GM18861 (cell line): ENCODE results near the gene MYO10.
"Not testable (repeated sequence)": the region's sequence is repeated elsewhere in the genome, so short reads cannot be mapped to it uniquely, and the experiment has no call there.

Experiments
- ATAC-seq: cut with Tn5 transposase; IDR thresholded peaks from one replicate; pipeline ENCODE4 v1.9.1; 2021; ENCODE audit not compliant: unreplicated experiment

Gene MYO10

DNA sequence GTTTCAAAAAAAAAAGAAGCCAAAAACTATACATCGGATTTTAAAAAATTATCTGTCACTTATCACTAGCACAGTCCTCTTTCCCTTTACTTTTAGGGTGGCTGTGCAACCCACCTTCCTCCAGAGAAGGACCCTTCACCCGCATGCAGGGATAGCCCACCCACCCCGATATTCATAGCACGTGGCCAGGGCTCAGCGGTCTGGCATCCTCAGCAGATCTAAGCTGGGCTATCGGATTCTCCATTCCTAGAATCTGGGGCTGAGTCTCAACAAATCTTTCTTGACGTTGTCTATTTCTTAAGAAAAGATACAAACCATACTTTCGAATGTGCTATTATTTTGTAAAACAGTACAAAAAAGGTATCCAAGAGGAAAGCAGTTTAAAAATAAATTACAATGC lies 70.9 kb downstream of the MYO10 start:
- ATAC-seq: no peak

DNA sequence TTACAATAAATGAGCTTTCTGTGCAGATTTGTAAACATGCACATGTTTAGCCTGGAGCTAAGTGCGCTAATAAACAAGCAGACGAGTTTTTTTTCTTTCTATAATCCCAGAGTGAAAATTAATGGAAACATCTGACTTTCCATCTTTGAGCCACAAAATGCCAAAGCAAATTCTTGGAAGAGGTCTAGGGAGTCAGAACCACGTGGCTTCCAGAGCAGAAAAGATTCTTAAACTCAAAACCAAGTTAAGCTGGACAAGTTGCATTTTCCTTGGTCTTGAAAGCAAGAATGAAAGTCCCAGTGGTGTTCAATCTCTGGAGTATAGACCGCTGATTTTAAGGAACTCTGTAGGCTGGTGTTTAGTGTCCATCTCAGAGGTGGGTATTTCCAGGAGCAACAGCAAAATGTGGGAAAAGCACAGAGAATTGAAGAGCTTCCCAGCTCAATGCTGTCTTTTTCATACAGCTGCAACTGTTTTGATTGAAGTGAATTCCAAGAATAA lies 71.4 kb downstream of the MYO10 start:
- no peak for ATAC-seq

DNA sequence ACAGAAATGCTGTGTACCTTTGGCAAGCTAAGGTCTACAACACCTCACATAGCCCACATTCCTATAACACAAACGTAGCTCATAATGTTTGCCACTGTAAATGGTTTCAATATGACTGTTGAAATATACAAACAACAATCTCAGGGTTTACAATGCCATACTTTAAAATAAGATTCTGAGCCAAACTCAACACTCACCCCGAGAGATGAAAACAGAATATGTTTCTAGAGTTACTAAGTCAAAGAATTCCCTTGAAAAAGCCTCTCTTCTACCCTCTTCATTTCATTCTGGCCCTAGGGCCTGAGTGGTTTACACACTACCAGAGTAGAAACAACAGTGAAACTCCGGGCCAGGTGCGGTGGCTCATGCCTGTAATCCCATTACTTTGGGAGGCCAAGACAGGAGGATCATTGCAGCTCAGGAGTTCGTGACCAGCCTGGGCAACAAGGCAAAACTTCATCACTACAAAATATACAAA lies 72.6 kb downstream of the MYO10 start:
- no peak for ATAC-seq

DNA sequence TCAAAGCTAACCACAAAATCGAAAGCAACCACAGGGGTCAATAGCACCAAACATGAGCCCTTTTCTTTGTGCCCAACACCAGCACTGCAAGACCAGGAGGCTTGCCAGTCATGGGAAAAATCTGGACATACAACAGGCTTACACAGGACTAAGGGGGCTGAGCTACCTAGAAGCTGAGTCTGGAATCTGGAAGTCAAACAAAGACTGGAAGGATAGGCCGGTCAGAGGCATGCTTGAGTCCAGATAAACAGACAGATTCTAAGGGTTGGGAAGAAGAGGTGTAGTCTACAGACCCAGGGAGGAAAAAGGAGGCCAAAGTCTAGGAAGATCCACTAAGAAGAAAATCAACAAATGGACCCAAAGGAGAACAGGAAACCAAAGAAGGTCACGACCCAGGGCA lies 73.3 kb downstream of the MYO10 start:
- no peak for ATAC-seq

DNA sequence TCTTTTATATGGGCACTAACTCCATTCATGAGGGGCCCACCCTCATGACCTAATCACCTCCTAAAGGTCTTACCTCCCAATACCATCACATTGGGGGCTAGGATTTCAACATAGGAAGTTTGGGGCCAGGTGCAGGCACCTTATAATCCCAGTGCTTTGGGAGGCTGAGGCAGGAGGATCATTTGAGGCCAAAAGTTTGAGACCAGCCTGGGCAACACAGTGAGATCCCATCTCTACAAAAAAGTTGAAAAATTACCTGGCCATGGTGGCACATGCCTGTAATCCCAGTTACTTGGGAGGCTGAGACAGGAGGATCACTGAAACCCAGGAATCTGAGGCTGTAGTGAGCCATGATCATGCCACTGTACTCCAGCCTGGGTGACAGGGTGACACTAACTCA lies 76.7 kb downstream of the MYO10 start:
- ATAC-seq: no peak

DNA sequence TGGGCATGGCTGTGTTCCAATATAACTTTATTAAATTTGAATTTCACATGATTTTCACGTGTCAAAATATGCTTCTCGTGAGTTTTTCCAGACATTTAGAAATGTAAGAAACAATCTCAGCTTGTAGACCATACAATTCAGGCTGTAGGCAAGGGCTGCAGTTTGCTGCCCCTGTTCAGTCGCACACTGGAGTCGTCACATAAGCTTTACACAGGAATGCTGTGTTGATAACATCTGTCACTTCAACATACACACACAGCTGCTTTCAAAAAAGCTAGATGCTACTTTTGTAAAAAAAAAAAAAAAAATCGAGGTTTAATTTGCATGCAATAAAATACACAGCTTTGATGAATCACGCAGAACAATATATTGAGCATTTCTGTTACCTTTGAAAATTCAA lies 77.9 kb downstream of the MYO10 start:
- ATAC-seq: no peak

DNA sequence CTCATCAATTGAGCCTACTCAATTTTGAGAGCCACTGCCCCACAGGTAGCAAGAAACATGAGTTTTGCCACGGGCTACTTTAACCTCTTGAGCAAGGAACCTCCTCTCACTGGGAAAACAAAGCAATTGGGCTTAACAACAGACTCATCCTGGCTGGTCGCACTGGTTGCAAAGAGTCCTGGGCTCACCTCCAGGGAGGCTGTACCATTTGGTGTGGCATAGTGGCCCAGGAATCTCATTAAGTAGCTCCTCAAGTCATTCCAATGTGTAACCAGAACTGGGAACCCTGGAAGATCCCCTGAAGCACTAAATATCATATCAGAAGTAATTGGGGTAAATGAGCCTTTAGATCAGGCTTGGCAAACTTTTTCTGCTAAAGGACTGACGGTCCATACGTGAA lies 78.5 kb downstream of the MYO10 start:
- ATAC-seq: no peak

DNA sequence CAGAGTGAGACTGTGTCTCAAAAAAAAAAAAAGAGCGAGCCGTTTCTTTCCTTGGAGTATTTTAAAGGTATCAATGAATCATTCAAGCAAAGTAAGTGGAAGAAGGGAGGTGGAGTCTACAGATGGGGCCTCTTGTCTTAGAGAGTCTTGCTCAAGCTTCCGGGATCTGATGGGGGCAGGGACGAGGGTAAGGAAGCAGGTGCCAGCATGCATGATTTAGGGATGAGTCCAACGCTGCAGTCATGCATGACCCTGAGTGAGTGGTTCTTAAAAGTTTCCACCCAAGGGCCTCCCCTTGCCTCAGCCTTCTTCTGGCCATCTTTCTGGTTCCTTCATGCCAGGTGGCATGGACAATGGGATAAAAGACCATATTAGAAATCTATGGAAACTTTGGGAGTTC lies 79.6 kb downstream of the MYO10 start:
- no peak for ATAC-seq

DNA sequence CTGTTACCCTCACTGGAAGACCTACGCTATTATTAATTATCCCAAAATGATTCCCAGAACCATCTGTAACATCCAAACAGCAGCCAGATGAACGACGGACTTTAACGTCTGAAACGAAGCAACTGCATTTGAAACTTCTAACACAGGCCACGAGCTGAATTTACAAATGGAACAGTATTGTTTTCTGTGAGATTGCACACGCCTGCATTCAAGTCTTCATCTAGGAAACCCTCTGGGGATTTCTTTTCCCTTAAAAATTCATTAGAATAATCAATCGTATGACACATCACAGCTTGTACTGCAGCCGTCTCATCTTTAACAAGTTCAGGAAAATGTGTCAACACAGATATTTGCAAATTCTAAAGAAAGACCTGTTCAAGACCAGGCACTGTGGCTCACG lies 80.2 kb downstream of the MYO10 start:
- no peak for ATAC-seq

DNA sequence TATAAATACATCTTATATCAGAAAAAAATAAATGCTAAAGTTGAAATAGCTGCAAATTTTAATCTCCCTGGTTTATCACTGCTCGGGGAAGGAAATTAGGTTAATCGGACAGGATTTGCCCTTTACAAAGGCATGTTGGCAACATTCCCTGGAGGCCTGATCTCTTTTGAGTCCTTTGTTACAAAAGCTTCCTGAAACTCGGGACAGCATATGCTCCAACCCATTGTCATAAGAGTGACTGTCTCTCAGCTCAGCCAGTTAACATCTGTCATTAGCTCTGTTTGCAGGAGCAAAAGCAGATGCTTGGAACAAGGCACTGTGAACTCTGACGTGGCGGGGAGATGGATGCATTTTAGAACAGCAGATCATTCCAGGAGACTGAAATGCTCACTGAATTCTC lies 80.6 kb downstream of the MYO10 start:
- no peak for ATAC-seq

DNA sequence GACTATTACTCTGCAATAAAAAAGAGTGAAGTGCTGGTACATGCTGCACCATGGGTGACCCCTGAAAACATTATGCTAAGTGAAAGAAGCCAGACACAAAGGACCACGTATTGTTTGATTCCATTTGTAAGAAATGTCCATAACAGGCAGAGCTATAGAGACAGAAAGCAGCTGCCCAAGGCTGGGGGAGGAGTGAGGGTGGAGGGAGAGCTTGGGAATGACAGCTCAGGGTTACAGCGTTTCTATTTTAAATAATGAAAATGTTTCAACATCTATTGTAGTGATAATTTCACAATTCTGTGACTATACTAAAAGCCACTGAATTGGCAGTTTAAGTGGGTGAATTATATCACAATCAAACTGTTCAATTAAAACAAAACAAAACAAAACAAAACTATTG lies 81.7 kb downstream of the MYO10 start:
- ATAC-seq: no peak

DNA sequence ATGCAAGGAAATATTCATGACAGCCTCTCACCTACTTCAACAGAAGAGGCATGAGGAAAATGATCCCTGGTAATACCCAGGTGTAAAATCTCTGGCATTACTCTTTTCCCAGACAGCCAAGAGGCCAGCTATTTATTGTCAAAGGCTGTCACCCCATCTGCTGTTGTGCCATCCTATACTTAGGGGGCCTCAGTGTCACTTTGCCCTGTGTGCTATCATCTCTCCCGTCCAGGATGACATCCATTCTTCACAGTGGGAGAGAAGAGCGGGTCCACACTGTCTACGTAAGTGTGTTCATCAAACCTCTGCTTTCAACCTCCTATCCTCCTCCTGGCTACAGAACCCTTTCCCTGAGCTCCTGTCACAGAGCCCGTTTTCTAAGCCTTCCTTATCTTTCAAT lies 82.6 kb downstream of the MYO10 start:
- ATAC-seq: no peak

DNA sequence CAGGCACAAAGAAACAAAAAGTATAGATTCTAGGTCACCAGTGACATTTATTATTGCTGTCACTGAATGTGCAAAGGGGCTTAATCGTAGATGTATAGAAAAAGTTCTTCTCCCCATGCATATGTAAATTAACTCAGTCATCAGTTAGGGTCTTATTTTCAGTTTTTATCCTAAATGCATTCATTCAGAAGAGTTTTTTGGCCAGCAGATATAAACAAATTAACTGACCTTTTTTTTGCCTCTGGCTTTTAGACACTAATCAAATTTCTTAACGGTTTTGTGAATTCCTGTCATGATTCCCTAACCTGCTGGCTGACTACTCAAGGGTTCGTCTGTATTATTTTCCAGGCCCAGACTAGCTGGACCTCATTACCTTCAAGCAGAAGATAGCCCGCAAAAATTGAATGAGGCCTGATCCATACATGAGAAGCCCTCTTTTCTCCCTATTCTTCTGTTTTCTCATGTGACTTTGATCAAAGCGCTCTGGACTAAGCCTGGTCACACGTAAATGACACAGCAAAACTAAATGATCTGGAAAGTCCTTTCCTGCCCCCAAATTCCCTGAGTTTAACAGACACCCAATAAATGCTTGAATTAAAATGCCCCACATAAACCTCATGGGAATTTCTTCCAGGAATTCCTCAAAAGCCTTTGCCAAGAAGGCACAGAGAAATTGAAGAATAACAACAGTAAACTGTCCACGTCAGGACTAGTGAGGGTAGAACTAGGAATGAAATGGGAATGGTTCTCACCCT lies 83.7 kb downstream of the MYO10 start:
- no peak for ATAC-seq

DNA sequence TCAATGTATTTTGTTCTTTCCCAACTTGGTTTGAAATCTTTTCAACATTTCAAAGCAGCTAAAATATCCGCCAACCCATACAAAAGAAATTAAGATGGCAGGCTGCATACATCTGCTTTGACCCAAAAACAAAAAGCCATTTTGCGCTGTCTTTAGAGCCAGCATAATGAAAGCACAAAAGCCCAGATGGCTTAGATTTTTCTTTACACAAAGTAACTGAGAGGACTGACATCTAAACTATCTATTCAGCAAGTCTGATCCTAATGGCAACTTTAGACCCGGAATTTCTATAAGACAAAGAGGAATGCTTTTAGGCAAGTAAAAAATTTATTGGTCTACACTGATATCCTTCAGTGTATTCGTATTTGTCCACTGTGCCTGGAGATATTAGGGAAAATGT lies 86.3 kb downstream of the MYO10 start:
- ATAC-seq: no peak

DNA sequence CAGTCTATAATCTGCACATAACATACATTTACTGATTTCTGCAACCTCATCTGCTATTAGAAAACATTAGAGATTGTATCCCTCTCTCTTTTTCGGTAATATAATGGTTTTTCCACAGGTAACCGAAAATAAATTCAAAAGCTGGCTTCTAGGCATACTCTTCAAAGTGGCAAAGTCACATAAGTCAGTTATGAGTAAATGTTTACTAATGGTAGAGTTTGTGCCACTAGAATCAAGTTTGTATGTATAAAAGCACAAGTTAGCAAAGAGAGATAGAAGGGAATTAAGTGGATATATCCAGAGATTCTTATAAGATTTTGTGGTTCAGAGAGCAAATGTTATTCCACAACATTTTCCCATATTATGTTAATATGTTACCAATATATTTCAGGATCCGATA lies 86.9 kb downstream of the MYO10 start:
- ATAC-seq: no peak

DNA sequence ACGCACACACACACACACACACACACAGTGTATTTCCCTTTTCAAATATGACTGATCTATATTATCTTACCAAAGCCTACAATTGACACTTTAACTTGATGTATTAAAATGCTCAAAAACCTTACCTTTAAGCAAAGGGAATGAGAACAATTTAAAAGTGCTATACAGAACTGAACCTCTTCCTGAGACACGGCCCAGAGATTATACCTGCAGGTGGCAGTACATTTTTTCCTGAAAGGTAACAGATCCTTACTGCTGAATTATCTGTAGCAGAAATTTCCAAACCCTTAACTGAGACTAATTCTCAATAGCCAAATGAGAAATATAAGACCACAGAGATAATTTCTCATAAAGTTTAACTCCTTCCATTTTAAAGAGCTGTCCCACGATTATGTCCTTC lies 91.1 kb downstream of the MYO10 start:
- ATAC-seq: no peak

DNA sequence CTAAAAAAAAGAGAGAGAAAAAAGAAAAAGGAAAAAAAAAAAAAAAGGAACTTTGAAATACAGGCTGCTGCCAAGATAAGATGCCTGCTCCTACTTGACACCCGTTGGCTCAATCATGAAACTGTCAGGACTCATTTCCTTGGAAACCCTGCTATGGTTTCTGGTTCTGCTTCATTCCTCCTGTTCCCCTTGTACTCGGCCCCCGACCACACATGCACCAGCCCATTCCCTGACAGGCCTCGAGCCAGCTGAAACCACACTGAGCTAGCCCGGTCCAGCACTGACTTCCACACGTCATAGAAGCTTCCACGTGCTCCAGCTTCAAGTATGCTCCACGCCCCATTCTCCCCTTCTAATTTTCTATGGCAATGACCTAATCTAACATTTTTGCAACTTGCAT lies 93.2 kb downstream of the MYO10 start:
- no peak for ATAC-seq

DNA sequence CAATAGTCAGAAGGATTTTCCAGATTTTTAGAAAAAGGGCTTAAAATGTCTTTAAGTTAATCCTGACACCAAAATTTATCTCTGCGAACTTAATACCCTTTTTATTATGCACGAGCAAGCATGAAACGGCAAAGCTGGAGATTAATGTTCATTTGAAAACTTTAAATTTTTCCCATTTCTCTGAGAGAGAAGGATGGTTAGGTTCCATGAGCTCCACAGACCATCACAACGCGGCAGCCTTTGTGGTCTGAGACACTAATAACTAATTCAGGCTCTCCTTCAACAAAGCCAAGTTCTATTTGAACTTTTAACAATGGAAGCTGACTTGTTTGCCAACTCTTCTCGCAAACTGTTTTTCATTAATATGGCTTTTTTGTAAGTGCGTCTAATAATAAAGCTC lies 94.7 kb downstream of the MYO10 start:
- ATAC-seq: no peak

DNA sequence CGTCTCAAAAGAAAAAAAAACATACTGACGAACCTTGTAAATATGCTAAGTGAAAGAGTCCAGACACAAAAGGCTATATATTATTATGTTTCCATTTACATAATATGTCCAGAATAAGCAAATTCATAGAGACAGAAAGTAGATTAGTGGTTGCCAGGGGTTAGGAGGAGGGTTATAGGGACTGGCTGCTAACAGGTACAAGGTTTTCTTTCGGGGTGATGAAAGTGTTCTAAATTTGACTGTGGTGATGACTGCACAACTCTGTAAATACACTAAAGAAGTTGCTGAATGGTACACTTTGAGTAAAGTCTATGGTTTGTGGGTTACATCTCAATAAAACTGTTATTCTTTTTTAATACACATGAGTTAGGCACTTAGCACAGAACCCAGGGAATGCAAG lies 98.8 kb downstream of the MYO10 start:
- ATAC-seq: no peak

DNA sequence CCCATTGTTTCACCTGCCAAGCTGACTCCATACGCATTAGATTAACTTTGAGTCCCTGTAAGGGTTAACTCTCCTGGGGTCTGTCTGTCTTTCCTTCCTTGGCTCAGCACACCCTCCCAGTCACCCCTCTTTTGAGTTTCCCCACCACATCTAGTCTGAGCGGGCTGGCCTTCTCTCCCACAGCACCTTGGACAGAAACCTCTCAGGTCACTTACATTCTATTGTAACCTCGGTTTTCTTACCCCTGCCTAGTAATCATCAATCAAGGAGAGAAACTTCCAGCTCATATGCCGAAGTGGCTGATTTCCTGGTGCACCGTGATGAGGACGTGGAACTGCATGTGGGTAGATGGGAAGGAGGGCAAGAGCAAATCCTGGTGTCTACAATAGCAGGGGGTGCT lies 102.1 kb downstream of the MYO10 start:
- ATAC-seq: no peak

DNA sequence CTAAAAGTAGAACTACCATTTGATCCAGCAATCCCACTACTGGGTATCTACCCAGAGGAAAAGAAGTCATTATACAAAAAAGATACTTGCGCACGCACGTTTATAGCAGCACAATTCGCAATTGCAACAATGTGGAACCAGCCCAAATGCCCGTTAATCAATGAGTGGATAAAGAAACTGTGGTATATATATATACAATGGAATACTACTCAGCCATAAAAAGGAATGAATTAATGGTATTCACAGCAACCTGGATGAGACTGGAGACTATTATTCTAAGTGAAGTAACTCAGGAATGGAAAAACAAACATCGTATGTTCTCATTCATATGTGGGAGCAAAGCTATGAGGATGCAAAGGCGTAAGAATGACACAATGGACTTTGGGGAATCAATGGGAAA lies 104.8 kb downstream of the MYO10 start:
- ATAC-seq: not testable (repeated sequence)

DNA sequence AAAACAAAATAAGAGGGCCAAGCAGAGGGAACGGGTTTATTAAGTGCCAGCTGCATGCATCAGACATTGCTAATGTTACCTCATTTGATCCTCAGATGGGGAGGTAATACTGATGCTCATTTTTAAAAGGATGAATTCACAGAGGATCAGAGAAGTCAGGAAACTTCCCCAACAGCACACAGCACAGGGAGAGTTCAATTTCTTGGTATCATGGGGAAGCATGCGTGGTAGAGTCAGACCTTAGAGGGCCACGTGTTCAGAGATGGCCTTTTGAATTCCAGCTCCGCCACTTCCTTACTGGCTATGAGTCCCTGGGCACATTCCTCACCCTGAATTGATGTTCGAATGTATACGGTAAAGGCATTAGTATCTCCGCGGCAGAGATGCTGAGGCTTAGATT lies 108.3 kb downstream of the MYO10 start:
- no peak for ATAC-seq
